Smooth muscle cell (in vitro differentiated cells): ENCODE measurements around the gene HSPA12B. TPM values are rescaled to one million over a fixed set of nuclear protein-coding genes. Genes with fewer than 3 reads are reported as not detected.

ENCODE experiments used
- DNase-seq: peaks from one replicate; lab custom pipeline; 2025; ENCODE audit not compliant: unreplicated experiment; lab: John Stamatoyannopoulos, UW
- H2AFZ ChIP-seq: fragments of 200-600 bp; sonication (generic); 2 replicates; pipeline ENCODE4 v1.6.0; 2016; ENCODE audit warnings: antibody characterized with exemption, low read depth, mild to moderate bottlenecking
- H3F3A ChIP-seq: fragments of 200-600 bp; sonication (generic); 2 replicates; pipeline ENCODE4 v1.6.0; 2017; ENCODE audit warnings: antibody characterized with exemption, low read depth
- H3K27ac ChIP-seq: fragments of 200-600 bp; sonication (generic); 2 replicates; pipeline ENCODE4 v1.5.1; 2016; ENCODE audit warnings: low read depth, mild to moderate bottlenecking
- H3K27me3 ChIP-seq: fragments of 200-600 bp; sonication (generic); 2 replicates; pipeline ENCODE4 v1.6.1; 2016; ENCODE audit warnings: low read depth, mild to moderate bottlenecking
- H3K36me3 ChIP-seq: fragments of 200-600 bp; sonication (generic); 2 replicates; pipeline ENCODE4 v1.5.1; 2016; ENCODE audit warnings: low read depth
- H3K4me1 ChIP-seq: fragments of 200-600 bp; sonication (generic); 2 replicates; pipeline ENCODE4 v1.5.1; 2016; ENCODE audit warnings: low read depth
- H3K4me2 ChIP-seq: fragments of 200-600 bp; sonication (generic); 2 replicates; pipeline ENCODE4 v1.6.0; 2016; ENCODE audit warnings: mild to moderate bottlenecking
- H3K4me3 ChIP-seq: fragments of 200-600 bp; sonication (generic); 2 replicates; pipeline ENCODE4 v1.5.1; 2016; ENCODE audit warnings: mild to moderate bottlenecking
- H3K79me2 ChIP-seq: fragments of 200-600 bp; sonication (generic); 2 replicates; pipeline ENCODE4 v1.6.0; 2016; ENCODE audit warnings: low read depth, mild to moderate bottlenecking
- H3K9ac ChIP-seq: fragments of 200-600 bp; sonication (generic); 2 replicates; pipeline ENCODE4 v1.6.0; 2016; ENCODE audit warnings: low read depth
- H3K9me3 ChIP-seq: fragments of 200-600 bp; sonication (generic); replicated peaks from 2 replicates; pipeline ENCODE4 v1.5.1; 2016; ENCODE audit warnings: low read depth
- H4K20me1 ChIP-seq: fragments of 200-600 bp; sonication (generic); 2 replicates; pipeline ENCODE4 v1.6.0; 2016; ENCODE audit warnings: low read depth
- CTCF ChIP-seq: fragments of 200-600 bp; sonication (generic); IDR thresholded peaks from 2 replicates; pipeline ENCODE4 v1.5.1; 2017; ENCODE audit warnings: borderline replicate concordance, mild to moderate bottlenecking, antibody characterized with exemption; ENCODE audit not compliant: insufficient read depth, poor library complexity, severe bottlenecking
- WGBS: methylation state at CpG from one replicate; pipeline ENCODE4 v1.1.7; 2016; ENCODE audit warnings: low lambda C conversion rate; 5-methylcytosine and 5-hydroxymethylcytosine counted together
- polyA plus RNA-seq: library from polyadenylated mRNA; unstranded; fragments of >200 nt; fragmentation: Nextera tagmentation; extraction: Ambion mirVana; gene quantifications from 2 replicates; pipeline ENCODE4 v1.2.1, GENCODE V29; 2016
- total RNA-seq: library from RNA; depleted of rRNA; stranded (reverse); fragments of >200 nt; gene quantifications from 2 replicates; pipeline ENCODE4 v1.2.3, GENCODE V29; 2014

HSPA12B gene
- total and polyA plus RNA-seq, 2 experiments from 2014 or later = 0.04 to 1.0 TPM

GRCh38 chr20:3795511-3796468 lies 63.3 kb downstream of the HSPA12B start, which contains the start of gene CDC25B:
CDC25B (plus strand) TSS chr20:3796310; CDS start chr20:3796532, 222 bp downstream.
- DNase-seq = peak; percentile 63
- H3K4me2 ChIP-seq = peak within 1 kb of the TSS; percentile 94
- H3K27me3 ChIP-seq = no peaks in the 10 kb centered on the region
- H2AFZ ChIP-seq = peak within 1 kb of the TSS; percentile 89
- no peaks in the 10 kb centered on the region for H3F3A ChIP-seq
- no peaks in the 10 kb centered on the region for H3K79me2 ChIP-seq
- no peaks in the 10 kb centered on the region for H3K9me3 ChIP-seq
- H3K9ac ChIP-seq = peak within 1 kb of the TSS; percentile 83
- TF ChIP-seq CTCF = peak; percentile 32
- H3K4me3 ChIP-seq = peak within 1 kb of the TSS; percentile 73
- peaks cover 5% of the 10 kb centered on the region for H4K20me1 ChIP-seq
- peak within 1 kb of the TSS; percentile 70 for H3K27ac ChIP-seq
- 5% methylated on average over 46 of the region's 69 CpGs for WGBS
- no peaks in the 10 kb centered on the region for H3K36me3 ChIP-seq
- H3K4me1 ChIP-seq = peaks cover 23% of the 10 kb centered on the region

GRCh38 chr20:3796477-3797225 lies 64.2 kb downstream of the HSPA12B start:
- no peaks in the 10 kb centered on the region for H3K9me3 ChIP-seq
- WGBS = 13% methylated on average over 27 of the region's 33 CpGs
- H3K27ac ChIP-seq = no peak overlapping the region
- H3K4me3 ChIP-seq = peak overlapping the region; percentile 73
- no peaks in the 10 kb centered on the region for H3K36me3 ChIP-seq
- no peak for TF ChIP-seq CTCF
- H3K79me2 ChIP-seq = no peaks in the 10 kb centered on the region
- no peaks in the 10 kb centered on the region for H3F3A ChIP-seq
- no peak for DNase-seq
- H3K27me3 ChIP-seq = no peaks in the 10 kb centered on the region
- peaks cover 23% of the 10 kb centered on the region for H3K4me1 ChIP-seq
- H3K4me2 ChIP-seq = peak overlapping the region; percentile 94
- H4K20me1 ChIP-seq = peaks cover 5% of the 10 kb centered on the region
- H3K9ac ChIP-seq = peak overlapping the region; percentile 1
- H2AFZ ChIP-seq = no peak overlapping the region

GRCh38 chr20:3797226-3797545 lies 64.7 kb downstream of the HSPA12B start:
- WGBS = 71% methylated on average over 5 of the region's 5 CpGs

More at GRCh38 chr20:3797226-3797545, 64.7 kb downstream of the HSPA12B start:
- no peak for DNase-seq
- Histone ChIP-seq H3K27me3 (no peaks in the 10 kb centered on the region), H3K36me3 (no peaks in the 10 kb centered on the region), H3F3A (no peaks in the 10 kb centered on the region), H3K9ac (no peak overlapping the region), H2AFZ (no peak overlapping the region), H3K27ac (no peak overlapping the region), H3K4me2 (peak overlapping the region; percentile 94), H3K9me3 (no peaks in the 10 kb centered on the region), H4K20me1 (peaks cover 5% of the 10 kb centered on the region), H3K4me1 (peaks cover 23% of the 10 kb centered on the region), H3K79me2 (no peaks in the 10 kb centered on the region), H3K4me3 (peak overlapping the region; percentile 73)
- TF ChIP-seq CTCF = no peak
